ENCODE data around the gene TSSK3. TPM values are rescaled to one million over a fixed set of nuclear protein-coding genes. Genes with fewer than 3 reads are reported as not detected.

TSSK3 gene
- total RNA-seq, 1 experiment from 2014 or later, result 1.8 TPM

DNA sequence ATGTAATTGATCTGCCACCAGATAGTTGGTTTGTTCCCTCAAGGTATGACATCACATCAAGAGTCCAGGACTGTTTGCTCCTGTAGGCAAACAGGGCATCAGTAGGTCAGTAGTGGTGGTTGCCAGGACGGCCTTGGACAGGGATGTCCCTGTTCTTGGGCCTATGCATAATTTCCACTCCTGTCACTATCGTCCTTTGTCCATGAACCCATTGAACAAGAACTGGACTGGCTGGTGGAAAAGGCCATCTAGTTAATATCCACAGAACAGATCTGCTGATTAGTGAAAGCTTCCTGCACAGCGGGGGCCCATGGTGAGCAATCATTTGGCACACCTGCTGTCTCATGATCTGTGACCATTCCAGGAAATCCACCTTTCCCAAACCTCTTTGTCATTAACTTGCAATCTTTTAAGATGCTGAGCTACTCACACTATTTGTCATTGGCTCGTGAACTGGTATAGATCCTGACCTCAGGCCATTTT, 44.3 kb downstream of the TSSK3 start:
- Mint-ChIP-seq H3K4me3 (ENCODE audit: low read depth, unreplicated experiment) (no peak overlapping the region), H3K36me3 (ENCODE audit: insufficient read depth, unreplicated experiment) (no peaks in the 10 kb centered on the region), H3K4me1 (ENCODE audit: low read depth, unreplicated experiment) (peaks cover 17% of the 10 kb centered on the region), H3K27me3 (ENCODE audit: unreplicated experiment) (no peaks in the 10 kb centered on the region), H3K9me3 (ENCODE audit: low read depth, unreplicated experiment) (no peaks in the 10 kb centered on the region), H3K27ac (ENCODE audit: unreplicated experiment) (no peak overlapping the region)
- CTCF ChIA-PET, result interaction anchor here (0.6 to 1.8 kb wide), 3 partner anchors 12 to 147 kb away, joined by 3 to 7 read pairs (median 5); partner anchors contain the start of gene BSDC1
- BruUV-seq (replicated peaks), result no TSS peak
- peak; percentile 39 for DNase-seq
- TF ChIP-seq, protein P1, sequence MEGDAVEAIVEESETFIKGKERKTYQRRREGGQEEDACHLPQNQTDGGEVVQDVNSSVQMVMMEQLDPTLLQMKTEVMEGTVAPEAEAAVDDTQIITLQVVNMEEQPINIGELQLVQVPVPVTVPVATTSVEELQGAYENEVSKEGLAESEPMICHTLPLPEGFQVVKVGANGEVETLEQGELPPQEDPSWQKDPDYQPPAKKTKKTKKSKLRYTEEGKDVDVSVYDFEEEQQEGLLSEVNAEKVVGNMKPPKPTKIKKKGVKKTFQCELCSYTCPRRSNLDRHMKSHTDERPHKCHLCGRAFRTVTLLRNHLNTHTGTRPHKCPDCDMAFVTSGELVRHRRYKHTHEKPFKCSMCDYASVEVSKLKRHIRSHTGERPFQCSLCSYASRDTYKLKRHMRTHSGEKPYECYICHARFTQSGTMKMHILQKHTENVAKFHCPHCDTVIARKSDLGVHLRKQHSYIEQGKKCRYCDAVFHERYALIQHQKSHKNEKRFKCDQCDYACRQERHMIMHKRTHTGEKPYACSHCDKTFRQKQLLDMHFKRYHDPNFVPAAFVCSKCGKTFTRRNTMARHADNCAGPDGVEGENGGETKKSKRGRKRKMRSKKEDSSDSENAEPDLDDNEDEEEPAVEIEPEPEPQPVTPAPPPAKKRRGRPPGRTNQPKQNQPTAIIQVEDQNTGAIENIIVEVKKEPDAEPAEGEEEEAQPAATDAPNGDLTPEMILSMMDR (IDR thresholded peaks at IDR 0.05; ENCODE audit: unreplicated experiment), result no peak
- intact Hi-C loops (cut with micrococcal nuclease; ENCODE audit: unreplicated experiment), result loop anchor here (10.0 kb wide), 1 partner anchor 468 kb away; the partner anchor contains the start of gene FNDC5

DNA sequence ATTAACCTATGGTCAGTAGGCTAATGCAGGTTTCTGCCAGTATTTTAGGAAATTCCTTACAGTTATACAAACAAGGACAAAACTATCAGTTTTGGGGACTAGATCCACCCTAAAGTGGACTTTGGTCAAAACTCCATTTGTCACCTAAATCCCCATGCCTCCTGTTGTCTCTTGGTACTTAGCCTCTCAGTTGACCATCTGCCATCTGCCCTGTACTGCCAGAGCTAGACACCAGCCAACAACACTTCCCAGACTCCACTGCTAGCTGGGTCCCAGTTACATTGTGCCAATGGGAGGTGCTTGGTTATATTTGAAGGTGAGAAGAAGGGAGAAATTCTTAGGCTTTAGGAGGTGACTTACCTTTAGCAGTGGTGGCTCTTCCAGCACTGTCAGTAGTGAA, 48.9 kb downstream of the TSSK3 start:
- TF ChIP-seq, protein P1 (IDR thresholded peaks at IDR 0.05; ENCODE audit: unreplicated experiment), result no peak
- H3K9me3 Mint-ChIP-seq (ENCODE audit: low read depth, unreplicated experiment), result peaks cover 3% of the 10 kb centered on the region
- CTCF ChIA-PET, result no interaction called here
- no peak overlapping the region for H3K27ac Mint-ChIP-seq (ENCODE audit: unreplicated experiment)
- BruUV-seq (replicated peaks), result no TSS peak
- H3K4me1 Mint-ChIP-seq (ENCODE audit: low read depth, unreplicated experiment), result peaks cover 24% of the 10 kb centered on the region
- intact Hi-C loops (cut with micrococcal nuclease; ENCODE audit: unreplicated experiment), result loop anchor here (5.0 kb wide), 1 partner anchor 194 kb away; no protein-coding TSS in a partner anchor
- peaks cover 6% of the 10 kb centered on the region for H3K36me3 Mint-ChIP-seq (ENCODE audit: insufficient read depth, unreplicated experiment)
- peaks cover 17% of the 10 kb centered on the region for H3K27me3 Mint-ChIP-seq (ENCODE audit: unreplicated experiment)
- no peak overlapping the region for H3K4me3 Mint-ChIP-seq (ENCODE audit: low read depth, unreplicated experiment)
- DNase-seq, result no peak

DNA sequence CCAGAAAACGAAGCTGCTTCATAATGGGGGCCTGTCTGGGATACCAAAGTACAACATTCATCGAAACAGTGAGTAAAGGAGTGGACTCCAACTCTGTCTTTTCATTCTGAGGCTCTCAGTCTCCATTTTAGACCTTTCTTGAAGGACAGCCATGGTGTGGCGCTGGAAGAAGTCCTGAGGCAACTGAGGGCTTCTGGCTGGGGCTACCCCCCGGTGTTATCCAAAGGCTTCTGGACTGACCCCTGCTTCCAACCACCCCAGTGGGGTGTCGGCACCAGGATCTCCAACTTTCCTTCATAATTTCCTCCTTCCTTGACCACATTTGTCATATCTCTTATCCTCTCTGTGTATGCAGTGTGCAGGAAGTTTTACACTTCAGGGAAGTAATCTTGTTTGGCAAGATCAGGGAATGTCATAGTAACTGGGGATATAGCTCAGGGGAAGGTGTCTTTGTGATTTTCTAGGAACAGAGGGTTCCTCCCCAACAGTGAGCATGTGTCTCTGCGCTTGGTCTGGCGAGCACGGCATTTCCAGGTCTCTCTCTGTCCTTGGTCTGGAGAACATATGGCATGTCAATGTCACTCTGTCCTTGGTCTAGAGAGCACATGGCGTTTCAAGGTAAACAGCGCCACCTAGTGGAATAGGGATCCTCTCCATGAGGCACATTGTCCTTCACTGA, 51.3 kb downstream of the TSSK3 start:
- no TSS peak for BruUV-seq (replicated peaks)
- Mint-ChIP-seq H3K27ac (ENCODE audit: unreplicated experiment) (no peak overlapping the region), H3K9me3 (ENCODE audit: low read depth, unreplicated experiment) (peaks cover 7% of the 10 kb centered on the region), H3K36me3 (ENCODE audit: insufficient read depth, unreplicated experiment) (peaks cover 6% of the 10 kb centered on the region), H3K27me3 (ENCODE audit: unreplicated experiment) (peaks cover 17% of the 10 kb centered on the region), H3K4me1 (ENCODE audit: low read depth, unreplicated experiment) (peaks cover 7% of the 10 kb centered on the region), H3K4me3 (ENCODE audit: low read depth, unreplicated experiment) (no peak overlapping the region)
- CTCF ChIA-PET, result interaction anchor here (1.2 kb wide), 1 partner anchor 13 kb away, joined by 6 read pairs; no protein-coding TSS in a partner anchor
- TF ChIP-seq, protein P1 (IDR thresholded peaks at IDR 0.05; ENCODE audit: unreplicated experiment), result peak; percentile 68
- intact Hi-C loops (cut with micrococcal nuclease; ENCODE audit: unreplicated experiment), result loop anchor here (2.0 to 5.0 kb wide), 2 partner anchors 13 to 196 kb away; no protein-coding TSS in a partner anchor
- DNase-seq, result peak; percentile 66

Other genes with a start within 250 kb of the TSSK3 start
- 58.4 and 62.4 TPM in 2 replicates for gene TXLNA, start 182.9 kb upstream of the TSSK3 start, total RNA-seq (2022)
- gene CCDC28B, start 161.9 kb upstream of the TSSK3 start, total RNA-seq (2022), result 7.1 and 8.2 TPM in 2 replicates
- gene IQCC, start 156.9 kb upstream of the TSSK3 start, total RNA-seq (2022), result 6.6 and 7.6 TPM in 2 replicates
- gene DCDC2B, start 153.4 kb upstream of the TSSK3 start, total RNA-seq (2022), result not detected in 2 replicates
- gene TMEM234, start 140.2 kb upstream of the TSSK3 start, total RNA-seq (2022), result 31.6 and 35.5 TPM in 2 replicates
- gene EIF3I, start 140.1 kb upstream of the TSSK3 start, total RNA-seq (2022), result 178 and 186 TPM in 2 replicates
- gene FAM167B, start 115.3 kb upstream of the TSSK3 start, total RNA-seq (2022), result 1.5 and 1.8 TPM in 2 replicates
- 0.66 and 0.88 TPM in 2 replicates for gene LCK, start 111.3 kb upstream of the TSSK3 start, total RNA-seq (2022)
- gene HDAC1, start 70.5 kb upstream of the TSSK3 start, total RNA-seq (2022), result 186 and 197 TPM in 2 replicates
- gene MARCKSL1, start 26.3 kb upstream of the TSSK3 start, total RNA-seq (2022), result 169 and 193 TPM in 2 replicates
- gene FAM229A, start 54 bp upstream of the TSSK3 start, total RNA-seq (2022), result 7.3 and 7.5 TPM in 2 replicates
- gene BSDC1, start 31.9 kb downstream of the TSSK3 start, total RNA-seq (2022), result 48.5 and 49.4 TPM in 2 replicates
- 0.32 and 0.35 TPM in 2 replicates for gene ZBTB8B, start 102.5 kb downstream of the TSSK3 start, total RNA-seq (2022)
- gene ZBTB8A, start 176.9 kb downstream of the TSSK3 start, total RNA-seq (2022), result 4.3 and 4.7 TPM in 2 replicates